GM18951 (cell line): ENCODE results near the gene PFKFB4.

ENCODE experiments used
- POLR2A ChIP-seq: IDR thresholded peaks from 4 replicates; pipeline ENCODE4 v1.6.1; 2011; ENCODE audit warnings: mild to moderate bottlenecking; ENCODE audit not compliant: insufficient read length, insufficient read depth; ENCODE audit errors: extremely low read depth
- in situ Hi-C: fragments of 300-500 bp; cut with MboI; formaldehyde crosslinking; loops from one replicate; pipeline ENCODE4 v1.12.0; 2022; ENCODE audit warnings: low sequenced_read_pairs, mixed read lengths, inconsistent platforms; ENCODE audit not compliant: unreplicated experiment

Gene PFKFB4

GRCh38 chr3:48572517-48572916, 15.9 kb upstream of the PFKFB4 start:
- no peak for TF ChIP-seq POLR2A

GRCh38 chr3:48571938-48572337, 15.3 kb upstream of the PFKFB4 start:
- in situ Hi-C loops = no loop called here
- no peak for TF ChIP-seq POLR2A

More at GRCh38 chr3:48572517-48572916, 15.9 kb upstream of the PFKFB4 start:
- in situ Hi-C loops = no loop called here

- no peak for TF ChIP-seq POLR2A
- in situ Hi-C loops = no loop called here
Measured at GRCh38 chr3:48569808-48570450, 13.3 kb upstream of the PFKFB4 start.

GRCh38 chr3:48569400-48569799, 12.8 kb upstream of the PFKFB4 start:
- in situ Hi-C loops = no loop called here
- no peak for TF ChIP-seq POLR2A

GRCh38 chr3:48568476-48568875, 11.9 kb upstream of the PFKFB4 start:
- in situ Hi-C loops = no loop called here
- TF ChIP-seq POLR2A = no peak

- in situ Hi-C loops = no loop called here
- TF ChIP-seq POLR2A = no peak
Measured at GRCh38 chr3:48567500-48567899, 10.9 kb upstream of the PFKFB4 start.

GRCh38 chr3:48567090-48567489, 10.5 kb upstream of the PFKFB4 start:
- TF ChIP-seq POLR2A = no peak
- in situ Hi-C loops = no loop called here

- in situ Hi-C loops = no loop called here
- TF ChIP-seq POLR2A = no peak
Measured at GRCh38 chr3:48566401-48566760, 9.8 kb upstream of the PFKFB4 start.

GRCh38 chr3:48565591-48566400, 9.2 kb upstream of the PFKFB4 start:
- TF ChIP-seq POLR2A = no peak
- in situ Hi-C loops = no loop called here

GRCh38 chr3:48565186-48565585, 8.6 kb upstream of the PFKFB4 start:
- in situ Hi-C loops = no loop called here
- no peak for TF ChIP-seq POLR2A

GRCh38 chr3:48564667-48565066, 8.1 kb upstream of the PFKFB4 start:
- no peak for TF ChIP-seq POLR2A
- in situ Hi-C loops = no loop called here

- TF ChIP-seq POLR2A = no peak
- in situ Hi-C loops = no loop called here
Measured at GRCh38 chr3:48564022-48564421, 7.4 kb upstream of the PFKFB4 start.

GRCh38 chr3:48563382-48563918, 6.8 kb upstream of the PFKFB4 start, which contains the start of gene UCN2:
Gene UCN2 (minus strand): TSS chr3:48563781. CDS start chr3:48563124, 657 bp downstream.
- TF ChIP-seq POLR2A = no peak
- in situ Hi-C loops = no loop called here

- TF ChIP-seq POLR2A = no peak
- in situ Hi-C loops = no loop called here
Measured at GRCh38 chr3:48562367-48563095, 5.9 kb upstream of the PFKFB4 start.
